ENCODE measurements around the gene CCKAR. TPM values are rescaled to one million over a fixed set of nuclear protein-coding genes. Genes with fewer than 3 reads are reported as not detected.

Gene CCKAR
- polyA plus RNA-seq, 3 donors: not detected

DNA sequence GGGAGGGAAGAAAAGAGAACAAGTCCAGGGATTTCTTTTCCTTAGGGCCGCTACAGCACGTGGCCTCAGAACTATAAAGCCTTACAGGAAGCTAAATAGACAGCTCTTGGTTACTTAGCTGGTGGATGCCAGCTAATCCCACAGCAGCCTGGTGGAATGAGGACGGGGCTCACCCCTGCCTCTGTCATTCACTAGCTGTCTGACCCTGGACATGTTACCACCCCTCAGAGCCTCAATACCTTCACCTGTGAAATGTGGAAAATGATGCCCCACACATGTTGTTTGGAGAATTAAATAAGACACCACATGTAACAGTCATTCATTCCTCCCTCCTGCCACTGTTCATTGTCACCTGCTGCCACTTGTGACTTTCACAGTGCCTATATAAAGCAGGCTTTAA lies 15.7 kb downstream of the CCKAR start:
- Histone ChIP-seq H2AFZ (ENCODE audit: insufficient read depth, low read depth, low read length, poor library complexity, severe bottlenecking) (no peak overlapping the region), H3K27ac (ENCODE audit: low read depth in 1 of 2, low read length in 2 of 2) (no peak overlapping the region), H3K27me3 (ENCODE audit: control insufficient read depth in 2 of 2, insufficient read depth in 2 of 2, low read length in 2 of 2) (no peaks in the 10 kb centered on the region), H3K4me2 (replicated peaks; ENCODE audit: extremely low read depth, low read length, poor library complexity, severe bottlenecking) (no peak overlapping the region), H3K4me3 (replicated peaks in 1 of 3; ENCODE audit: low read depth in 2 of 3, low read length in 3 of 3) (no peak overlapping the region), H3K4me1 (ENCODE audit: control insufficient read depth in 1 of 2, insufficient read depth in 2 of 2, low read length in 2 of 2) (no peaks in the 10 kb centered on the region), H3K36me3 (replicated peaks in 1 of 2; ENCODE audit: control insufficient read depth in 1 of 2, insufficient read depth in 2 of 2, low read length in 2 of 2) (no peaks in the 10 kb centered on the region), H4K20me1 (ENCODE audit: insufficient read depth, low read length) (no peaks in the 10 kb centered on the region), H3K9ac (ENCODE audit: insufficient read depth, low read length, poor library complexity, severe bottlenecking) (no peak overlapping the region), H3K9me3 (replicated peaks in 1 of 2; ENCODE audit: control insufficient read depth in 1 of 2, insufficient read depth in 1 of 2, low read length in 2 of 2) (no peaks in the 10 kb centered on the region), H3K79me2 (ENCODE audit: insufficient read depth, low read length) (no peaks in the 10 kb centered on the region)
- Mint-ChIP-seq H3K9me3 (no peaks in the 10 kb centered on the region), H3K27ac (no peak overlapping the region), H3K27me3 (ENCODE audit: low read depth in 3 of 3) (peaks cover 0 to 5% (median 0%) of the 10 kb centered on the region in 3 donors), H3K4me1 (no peaks in the 10 kb centered on the region), H3K4me3 (no peak overlapping the region), H3K36me3 (no peaks in the 10 kb centered on the region)
- DNase-seq: no peak
- intact Hi-C loops (cut with micrococcal nuclease): no loop called here
- WGBS (ENCODE audit: insufficient coverage): 72% methylated on average over 2 of the region's 3 CpGs
- TF ChIP-seq, protein P1, sequence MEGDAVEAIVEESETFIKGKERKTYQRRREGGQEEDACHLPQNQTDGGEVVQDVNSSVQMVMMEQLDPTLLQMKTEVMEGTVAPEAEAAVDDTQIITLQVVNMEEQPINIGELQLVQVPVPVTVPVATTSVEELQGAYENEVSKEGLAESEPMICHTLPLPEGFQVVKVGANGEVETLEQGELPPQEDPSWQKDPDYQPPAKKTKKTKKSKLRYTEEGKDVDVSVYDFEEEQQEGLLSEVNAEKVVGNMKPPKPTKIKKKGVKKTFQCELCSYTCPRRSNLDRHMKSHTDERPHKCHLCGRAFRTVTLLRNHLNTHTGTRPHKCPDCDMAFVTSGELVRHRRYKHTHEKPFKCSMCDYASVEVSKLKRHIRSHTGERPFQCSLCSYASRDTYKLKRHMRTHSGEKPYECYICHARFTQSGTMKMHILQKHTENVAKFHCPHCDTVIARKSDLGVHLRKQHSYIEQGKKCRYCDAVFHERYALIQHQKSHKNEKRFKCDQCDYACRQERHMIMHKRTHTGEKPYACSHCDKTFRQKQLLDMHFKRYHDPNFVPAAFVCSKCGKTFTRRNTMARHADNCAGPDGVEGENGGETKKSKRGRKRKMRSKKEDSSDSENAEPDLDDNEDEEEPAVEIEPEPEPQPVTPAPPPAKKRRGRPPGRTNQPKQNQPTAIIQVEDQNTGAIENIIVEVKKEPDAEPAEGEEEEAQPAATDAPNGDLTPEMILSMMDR (IDR thresholded peaks at IDR 0.05): no peak

DNA sequence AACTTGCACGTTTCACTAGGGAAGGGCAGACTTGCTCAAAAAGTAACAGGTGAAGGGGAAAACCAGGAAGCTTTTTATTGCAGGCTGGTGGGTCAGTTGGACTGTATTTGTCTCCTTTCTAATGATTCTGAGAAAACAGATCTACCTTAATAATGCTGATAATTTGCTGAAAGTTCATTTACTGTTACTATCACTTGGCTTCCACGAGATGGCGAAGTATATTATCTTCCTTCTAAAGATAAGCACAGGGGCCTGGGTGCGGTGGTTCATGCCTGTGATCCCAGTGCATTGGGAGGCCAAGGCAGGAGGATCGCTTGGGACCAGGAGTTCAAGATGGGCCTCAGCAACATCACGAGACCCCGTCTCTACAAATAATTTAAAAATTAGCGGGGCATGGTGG lies 16.4 kb downstream of the CCKAR start:
- Mint-ChIP-seq H3K9me3 (no peaks in the 10 kb centered on the region), H3K36me3 (no peaks in the 10 kb centered on the region), H3K4me3 (no peak overlapping the region), H3K27ac (no peak overlapping the region), H3K27me3 (ENCODE audit: low read depth in 3 of 3) (peaks cover 0 to 5% (median 0%) of the 10 kb centered on the region in 3 donors), H3K4me1 (no peaks in the 10 kb centered on the region)
- H3K4me1 ChIP-seq (ENCODE audit: control insufficient read depth in 1 of 2, insufficient read depth in 2 of 2, low read length in 2 of 2): no peaks in the 10 kb centered on the region
- 100% methylated on average over 2 of the region's 8 CpGs for WGBS (ENCODE audit: insufficient coverage)
- TF ChIP-seq, protein P1 (IDR thresholded peaks at IDR 0.05): no peak
- H4K20me1 ChIP-seq (ENCODE audit: insufficient read depth, low read length): no peaks in the 10 kb centered on the region
- H3K27me3 ChIP-seq (ENCODE audit: control insufficient read depth in 2 of 2, insufficient read depth in 2 of 2, low read length in 2 of 2): no peaks in the 10 kb centered on the region
- DNase-seq: no peak
- H3K79me2 ChIP-seq (ENCODE audit: insufficient read depth, low read length): no peaks in the 10 kb centered on the region
- intact Hi-C loops (cut with micrococcal nuclease): no loop called here
- H3K4me2 ChIP-seq (replicated peaks; ENCODE audit: extremely low read depth, low read length, poor library complexity, severe bottlenecking): no peak overlapping the region
- no peak overlapping the region for H2AFZ ChIP-seq (ENCODE audit: insufficient read depth, low read depth, low read length, poor library complexity, severe bottlenecking)
- no peaks in the 10 kb centered on the region for H3K9me3 ChIP-seq (replicated peaks in 1 of 2; ENCODE audit: control insufficient read depth in 1 of 2, insufficient read depth in 1 of 2, low read length in 2 of 2)
- no peak overlapping the region for H3K27ac ChIP-seq (ENCODE audit: low read depth in 1 of 2, low read length in 2 of 2)
- no peak overlapping the region for H3K9ac ChIP-seq (ENCODE audit: insufficient read depth, low read length, poor library complexity, severe bottlenecking)
- H3K36me3 ChIP-seq (replicated peaks in 1 of 2; ENCODE audit: control insufficient read depth in 1 of 2, insufficient read depth in 2 of 2, low read length in 2 of 2): no peaks in the 10 kb centered on the region
- H3K4me3 ChIP-seq (replicated peaks in 1 of 3; ENCODE audit: low read depth in 2 of 3, low read length in 3 of 3): no peak overlapping the region

Data from CD14-positive monocyte (primary cell).